NCI-H510A (cell line): ENCODE results near the gene SPRY2.
"Not testable (repeated sequence)": the region's sequence is repeated elsewhere in the genome, so short reads cannot be mapped to it uniquely, and the experiment has no call there.

Experiments used
- DNase-seq: peaks from one replicate; lab custom pipeline; 2025; lab: John Stamatoyannopoulos, UW

SPRY2 gene

DNA sequence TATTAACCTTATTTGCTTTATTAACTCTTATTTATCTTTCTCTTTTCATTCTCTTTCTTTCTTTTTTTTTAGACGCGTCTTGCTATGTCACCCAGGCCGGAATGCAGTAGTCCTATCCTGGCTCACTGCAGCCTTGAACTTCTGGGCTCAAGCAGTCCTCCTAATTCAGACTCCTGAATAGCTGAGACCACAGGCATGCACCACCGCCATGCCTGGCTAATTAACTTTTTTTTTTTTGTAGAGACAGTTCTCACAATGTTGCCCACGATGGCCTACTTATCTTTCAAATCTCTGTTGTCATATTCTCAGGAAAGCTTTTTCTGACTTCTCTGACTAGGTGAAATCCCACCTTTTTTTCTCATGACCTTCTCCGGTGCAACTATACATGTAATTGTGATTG lies 7.8 kb upstream of the SPRY2 start:
- DNase-seq, result no peak

GRCh38 chr13:80348314-80348713 lies 7.4 kb upstream of the SPRY2 start:
- DNase-seq, result no peak

DNA sequence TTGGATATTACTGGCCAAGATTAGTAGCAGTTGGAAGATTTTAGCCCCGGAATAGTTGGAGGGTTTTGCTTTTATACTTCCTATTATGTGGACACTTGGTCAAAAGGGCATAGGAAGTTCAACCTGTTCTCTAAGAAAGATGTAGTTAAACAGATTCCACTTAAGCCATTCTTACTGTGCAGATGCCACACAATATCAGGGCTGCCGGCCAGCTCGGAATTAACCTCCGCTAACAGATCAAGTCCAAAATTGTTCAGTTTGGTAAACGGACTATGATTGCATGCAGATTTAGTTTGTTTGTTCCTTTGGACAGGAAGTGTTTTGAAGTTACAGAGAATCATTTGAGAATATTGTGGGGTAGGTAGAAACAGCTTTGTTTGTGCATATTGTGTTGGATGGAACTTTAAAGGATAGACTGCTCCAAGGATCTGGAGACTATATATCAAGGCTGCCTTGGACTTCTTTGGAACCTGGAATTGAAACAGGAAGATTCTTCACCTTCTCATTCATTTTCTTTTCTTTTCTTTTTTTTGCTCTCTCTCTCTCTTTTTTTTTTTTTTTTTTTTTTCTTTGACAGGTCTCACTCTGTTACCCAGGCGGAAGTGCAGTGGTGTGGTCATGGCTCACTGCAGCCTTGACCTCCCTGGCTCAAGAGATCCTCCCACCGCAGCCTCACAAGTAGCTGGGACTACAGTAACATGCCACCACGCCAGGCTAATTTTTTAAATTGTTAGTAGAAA lies 5.0 kb upstream of the SPRY2 start:
- DNase-seq, result no peak

GRCh38 chr13:80344032-80344431 lies 3.1 kb upstream of the SPRY2 start:
- not testable (repeated sequence) for DNase-seq

DNA sequence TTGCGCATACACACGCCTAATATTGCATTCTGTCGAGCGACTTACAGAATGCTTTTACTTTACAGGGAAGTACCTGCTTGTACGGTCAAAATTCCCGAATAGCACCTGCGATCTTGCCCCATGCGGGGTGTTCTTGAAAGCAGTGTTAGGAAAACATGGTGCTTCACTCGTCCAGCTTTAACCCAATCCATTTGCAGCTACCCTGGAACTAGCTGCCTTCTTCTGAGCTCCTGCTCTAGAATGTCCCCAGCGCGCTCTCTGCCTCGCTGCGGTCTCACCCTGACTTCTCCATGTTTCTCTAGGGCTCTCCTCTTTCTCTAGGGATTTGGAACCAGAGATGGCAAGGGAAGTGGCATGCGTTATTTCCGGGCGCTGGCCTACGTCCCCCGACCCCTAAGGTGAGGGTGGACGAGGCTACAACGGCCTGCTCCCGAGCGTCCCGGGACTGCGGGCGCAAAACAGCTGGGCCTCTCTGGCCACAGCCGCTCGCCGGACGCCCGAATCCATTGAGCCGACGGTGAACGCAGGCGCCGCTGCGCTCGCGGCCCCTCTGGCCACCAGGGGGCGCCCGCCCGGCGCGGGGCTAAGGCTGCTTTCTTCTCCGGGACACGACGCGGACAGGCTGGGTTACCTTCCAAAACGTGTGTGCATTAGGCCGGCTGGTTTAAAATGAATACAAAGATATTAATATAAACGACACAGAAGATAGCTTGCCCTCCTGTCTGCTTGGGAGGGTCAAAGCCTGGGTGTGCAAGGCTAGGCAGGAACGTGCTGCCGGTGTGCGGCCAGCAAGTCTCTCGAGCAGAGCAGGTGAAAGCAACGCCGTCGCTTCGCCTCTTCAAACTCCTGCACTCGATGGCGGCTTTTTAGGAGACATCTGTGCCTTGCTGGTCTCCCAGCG lies 1.8 kb upstream of the SPRY2 start:
- no peak for DNase-seq

GRCh38 chr13:80341756-80342370 lies 937 bp upstream of the SPRY2 start:
- DNase-seq, result no peak

DNA sequence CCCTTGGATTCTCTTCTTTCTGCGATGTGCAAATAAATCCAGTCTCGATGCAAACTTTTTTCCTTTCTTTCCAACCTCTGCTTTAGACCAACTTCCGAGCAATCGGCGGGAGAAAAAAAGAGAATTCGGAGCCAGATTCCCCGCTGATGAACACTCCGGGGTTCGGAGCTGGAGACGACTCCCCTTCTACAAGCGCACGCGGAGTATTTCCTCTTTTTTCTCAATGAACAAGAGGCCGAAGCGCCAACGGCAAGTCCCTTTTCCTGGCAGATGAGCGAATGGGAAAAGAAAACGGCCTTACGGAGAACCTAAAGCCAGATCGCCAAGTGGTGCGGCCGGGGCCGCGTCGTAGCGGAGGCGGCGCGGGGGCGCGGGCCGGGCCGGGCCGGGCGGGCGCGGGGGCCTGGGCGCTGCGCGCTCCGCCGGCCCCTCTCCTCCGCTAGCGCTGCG lies 250 bp downstream of the SPRY2 start:
- DNase-seq, result peak; percentile 23

GRCh38 chr13:80339912-80340650 lies 845 bp downstream of the SPRY2 start:
- DNase-seq, result no peak

- no peak for DNase-seq
Measured at GRCh38 chr13:80339563-80339911, 1.4 kb downstream of the SPRY2 start.

- DNase-seq, result no peak
Measured at GRCh38 chr13:80338781-80339562, 2.0 kb downstream of the SPRY2 start.

DNA sequence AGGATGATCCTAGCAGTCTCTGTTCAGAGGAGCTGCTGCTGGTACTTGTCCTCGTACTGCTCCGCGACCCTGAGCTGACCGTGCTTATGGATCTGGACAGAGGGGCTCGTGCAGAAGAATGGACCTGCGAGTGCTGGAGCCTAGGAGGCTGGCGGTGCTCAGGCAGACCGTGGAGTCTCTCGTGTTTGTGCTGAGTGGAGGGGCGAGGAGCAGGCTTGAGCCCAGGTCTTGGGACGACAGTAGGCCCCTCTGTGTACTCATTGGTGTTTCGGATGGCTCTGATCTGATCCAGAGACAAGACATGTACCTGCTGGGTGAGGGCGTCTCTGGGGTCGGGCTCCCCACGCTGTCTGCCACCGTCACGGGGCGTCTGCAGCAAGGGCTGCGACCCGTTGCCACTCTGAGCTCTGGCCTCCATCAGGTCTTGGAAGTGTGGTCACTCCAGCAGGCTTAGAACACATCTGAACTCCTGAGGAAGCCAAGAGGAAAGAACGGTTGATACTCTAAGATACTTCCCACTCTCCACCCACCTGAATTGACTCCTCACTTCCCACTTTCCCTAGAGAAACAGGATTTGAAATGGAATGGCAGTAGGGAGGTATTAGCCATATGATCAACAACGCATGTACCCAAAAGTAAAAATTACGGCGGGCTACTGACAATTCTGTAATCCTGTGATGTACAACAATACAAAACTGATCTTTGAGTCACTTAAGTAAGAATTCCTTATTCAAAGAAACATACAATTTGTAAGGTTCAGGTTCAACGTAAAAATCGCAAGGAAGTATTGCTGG lies 3.4 kb downstream of the SPRY2 start:
- no peak for DNase-seq

GRCh38 chr13:80336776-80337287 lies 4.1 kb downstream of the SPRY2 start:
- no peak for DNase-seq

DNA sequence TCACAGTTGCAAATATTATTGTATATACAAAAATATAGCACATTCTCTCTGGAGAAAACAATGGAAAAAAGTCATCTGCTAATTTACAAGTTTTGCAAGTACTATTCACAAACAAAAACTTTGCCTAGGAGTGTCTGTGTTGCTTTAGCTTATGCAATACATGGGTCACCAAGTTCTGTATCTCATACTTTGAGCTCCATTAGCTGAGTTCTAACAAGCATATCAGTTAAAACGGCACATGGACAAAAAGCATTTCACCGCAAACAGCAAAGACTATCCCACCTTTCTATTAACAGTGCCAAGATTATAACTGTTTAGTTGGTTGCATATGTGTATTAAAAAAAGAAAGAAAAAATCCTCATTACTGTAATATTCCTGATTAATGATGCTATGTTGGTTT lies 4.6 kb downstream of the SPRY2 start:
- no peak for DNase-seq

GRCh38 chr13:80334597-80335260 lies 6.2 kb downstream of the SPRY2 start:
- no peak for DNase-seq

- DNase-seq, result no peak
Measured at GRCh38 chr13:80331984-80332383, 8.9 kb downstream of the SPRY2 start.

DNA sequence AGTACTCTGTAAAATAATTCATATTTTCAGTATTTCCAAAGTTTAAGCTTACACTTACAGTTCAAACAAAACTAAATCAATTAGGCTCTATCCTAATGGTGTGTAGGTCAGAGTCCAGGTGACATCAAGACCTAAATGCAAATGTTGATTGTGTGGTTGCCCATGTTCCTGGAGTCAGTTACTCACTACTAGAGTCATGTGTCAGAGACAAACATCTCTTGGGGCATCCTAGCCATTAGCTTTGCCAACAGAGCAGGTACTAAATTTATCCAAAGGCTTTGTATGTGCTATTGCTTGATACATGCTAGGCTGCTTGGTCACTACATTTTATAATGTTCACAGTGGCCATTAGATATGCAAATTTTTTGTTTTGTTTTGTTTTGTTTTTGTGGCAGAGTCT lies 11.7 kb downstream of the SPRY2 start:
- no peak for DNase-seq

- DNase-seq, result no peak
Measured at GRCh38 chr13:80319004-80319403, 21.9 kb downstream of the SPRY2 start.

DNA sequence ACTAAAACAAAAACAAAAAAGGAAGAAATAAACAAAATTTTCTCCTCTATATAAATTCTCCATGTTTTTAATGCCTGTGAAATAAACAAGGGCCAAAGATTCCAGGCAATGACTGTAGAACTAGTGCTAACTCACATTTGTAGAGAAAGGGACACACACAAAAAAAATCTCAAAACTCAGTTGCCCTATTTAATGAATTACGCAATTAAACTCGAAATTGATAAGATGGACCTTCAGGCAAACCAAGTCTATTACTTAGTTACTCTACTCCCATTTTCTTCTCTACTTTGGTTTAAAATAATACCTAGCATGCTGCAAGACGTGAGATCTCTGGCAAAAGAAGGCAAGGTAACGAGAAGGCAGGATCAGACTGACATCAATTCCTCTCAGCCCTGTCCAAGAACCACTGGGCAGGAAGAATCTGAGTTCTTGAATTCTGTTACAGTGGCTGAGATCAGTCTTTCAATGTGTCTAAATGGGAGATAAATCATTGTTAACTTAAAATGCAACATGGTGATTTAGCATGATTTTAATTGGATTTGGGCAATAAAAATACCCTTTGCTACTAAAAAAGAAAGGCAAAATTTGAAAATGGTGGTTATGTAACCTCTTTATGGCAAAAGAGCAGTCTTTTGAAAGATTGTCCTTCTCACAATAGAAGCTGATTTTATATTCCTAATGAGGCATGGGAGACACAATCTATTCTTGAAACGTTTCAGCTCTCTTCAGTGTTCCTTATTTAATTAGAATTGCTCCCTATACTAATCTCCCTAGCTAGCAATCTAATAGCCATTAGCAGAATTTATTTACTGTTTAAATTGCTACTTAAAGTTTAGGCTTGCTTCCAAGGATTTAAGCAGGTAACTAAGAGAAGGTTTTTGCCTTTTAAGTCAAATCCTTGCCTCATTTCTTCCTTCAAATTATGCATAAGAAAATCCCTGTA lies 25.9 kb downstream of the SPRY2 start:
- DNase-seq, result no peak
